GM19372 (cell line): ENCODE measurements around the gene MYO5C.

Experiments used
- ATAC-seq: cut with Tn5 transposase; IDR thresholded peaks from one replicate; pipeline ENCODE4 v1.9.1; 2021; ENCODE audit warnings: mild to moderate bottlenecking, low read depth, moderate library complexity; ENCODE audit not compliant: unreplicated experiment

MYO5C gene

GRCh38 chr15:52278636-52279367 is 16.8 kb downstream of the MYO5C start:
- no peak for ATAC-seq

GRCh38 chr15:52278135-52278534 is 17.5 kb downstream of the MYO5C start:
- no peak for ATAC-seq

GRCh38 chr15:52277575-52277974 is 18.0 kb downstream of the MYO5C start:
- no peak for ATAC-seq

DNA sequence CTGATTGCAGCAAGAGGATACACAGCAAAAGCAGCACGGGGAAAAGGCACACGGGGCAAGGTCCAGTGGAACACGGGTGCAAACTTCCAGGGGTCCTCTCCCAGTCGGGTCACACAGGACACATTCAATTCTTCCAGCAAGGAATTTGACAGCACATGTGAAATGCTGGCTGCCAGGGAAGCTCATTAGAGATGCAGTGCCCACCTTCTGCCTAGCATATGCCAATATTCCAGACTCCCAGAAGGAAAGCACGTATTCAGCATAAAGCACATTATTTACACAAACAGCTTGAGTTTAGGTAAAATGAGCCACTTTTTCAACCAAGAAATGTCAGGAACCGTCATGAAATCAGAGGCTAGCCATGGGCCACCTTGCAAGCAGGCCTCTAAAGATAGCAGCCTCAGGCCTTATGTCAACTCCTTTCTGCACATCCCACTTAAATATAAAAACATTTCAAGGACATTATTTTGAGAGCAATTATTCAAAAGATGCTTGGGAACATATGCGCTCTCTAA is 19.3 kb downstream of the MYO5C start:
- ATAC-seq = no peak

GRCh38 chr15:52263563-52264282 is 31.9 kb downstream of the MYO5C start:
- ATAC-seq = no peak

DNA sequence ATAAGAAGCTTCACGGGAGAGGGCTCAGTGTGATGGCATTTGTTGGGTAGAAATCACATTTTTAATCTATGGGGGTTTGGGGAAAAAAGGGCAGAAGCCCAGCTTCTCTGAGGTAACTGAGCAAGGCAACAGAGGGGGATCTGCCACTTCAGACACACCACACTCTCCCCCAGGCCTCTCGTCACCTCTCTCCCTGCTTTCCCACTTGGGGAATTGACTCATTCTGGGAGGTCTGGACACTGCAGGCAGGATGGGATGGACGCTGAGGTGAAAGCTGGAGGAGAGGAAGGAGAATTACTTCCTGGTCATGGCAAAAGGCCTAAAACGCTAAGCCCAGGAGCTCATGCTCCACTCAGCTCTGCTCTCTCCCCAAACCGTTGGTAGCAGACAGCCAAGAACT is 33.2 kb downstream of the MYO5C start:
- ATAC-seq = no peak

- peak; percentile 98 for ATAC-seq
These were observed 33.9 kb downstream of the MYO5C start for GRCh38 chr15:52261498-52262242.

- no peak for ATAC-seq
These were observed 34.6 kb downstream of the MYO5C start for GRCh38 chr15:52261026-52261425.

DNA sequence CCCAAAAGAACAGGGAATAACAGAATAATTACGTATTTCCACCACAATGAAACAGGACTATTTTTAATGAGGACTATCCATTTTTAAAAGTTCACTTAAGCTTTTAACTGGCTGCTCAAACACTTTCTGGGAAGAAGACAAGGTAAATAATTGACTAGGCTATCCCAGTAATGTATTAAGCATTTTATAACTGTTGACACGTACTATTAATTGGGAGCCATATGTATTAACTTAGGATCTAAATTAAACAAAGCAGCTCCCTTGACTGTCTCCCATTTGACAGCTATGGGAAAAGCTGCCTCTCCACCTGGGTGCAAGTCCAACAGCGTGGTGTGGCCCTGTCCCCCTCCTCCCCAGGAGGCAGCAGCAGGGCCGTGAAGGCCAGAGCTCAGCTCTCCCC is 36.1 kb downstream of the MYO5C start:
- no peak for ATAC-seq

- no peak for ATAC-seq
These were observed 37.1 kb downstream of the MYO5C start for GRCh38 chr15:52258461-52258860.

DNA sequence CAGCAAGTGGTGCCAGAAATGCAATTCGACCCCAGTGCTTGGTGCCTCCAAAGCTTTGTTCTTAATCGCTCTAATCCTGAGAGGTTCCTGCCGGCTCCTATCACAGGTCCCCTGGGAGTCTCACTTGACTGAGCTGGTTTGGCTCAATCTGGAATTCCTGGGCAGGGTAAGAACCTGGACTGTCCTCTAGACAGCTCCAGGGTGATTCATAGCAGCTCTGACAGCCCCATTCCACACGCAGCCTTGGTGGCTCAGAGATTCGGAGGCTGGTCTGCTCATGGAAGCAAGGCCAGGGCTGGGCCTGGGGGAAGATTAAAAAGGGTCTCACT is 37.9 kb downstream of the MYO5C start:
- no peak for ATAC-seq

DNA sequence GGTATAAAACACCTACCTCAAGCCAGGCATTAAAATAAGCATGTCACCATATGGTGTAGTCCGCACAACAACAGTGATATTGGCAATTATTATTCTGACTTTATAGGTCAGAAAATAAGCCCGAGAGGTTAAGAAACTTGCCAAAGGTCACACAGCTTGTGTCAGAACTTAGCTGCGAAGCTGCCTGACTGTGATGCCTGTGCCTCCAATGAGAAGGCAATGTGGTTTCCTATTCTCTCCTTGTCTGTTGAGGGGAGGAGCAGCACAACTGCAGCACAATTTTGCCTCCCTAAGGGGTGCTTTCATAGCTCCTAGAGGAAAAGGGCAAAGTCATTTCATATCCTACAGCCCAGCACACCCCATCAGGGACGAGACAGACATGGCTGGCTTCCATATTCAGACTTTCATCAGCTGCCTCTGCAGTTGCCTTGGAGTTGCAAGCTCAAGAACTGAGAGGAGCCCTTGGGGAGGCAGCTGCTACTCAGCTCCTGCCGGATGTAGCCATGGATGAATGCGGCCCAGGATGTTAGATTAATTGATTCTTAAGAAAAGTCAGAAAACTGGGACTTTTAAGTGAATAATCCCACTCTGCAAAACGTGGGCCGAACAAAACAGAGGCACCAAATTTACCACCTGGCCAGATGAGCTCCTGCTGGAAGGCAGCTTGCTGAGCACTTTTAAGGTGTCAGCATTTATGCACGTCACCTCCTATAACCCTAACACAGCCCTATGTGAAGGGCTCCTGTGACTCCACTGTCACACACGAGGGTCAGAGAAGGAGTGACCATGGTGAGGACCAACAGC is 38.5 kb downstream of the MYO5C start:
- ATAC-seq = no peak

DNA sequence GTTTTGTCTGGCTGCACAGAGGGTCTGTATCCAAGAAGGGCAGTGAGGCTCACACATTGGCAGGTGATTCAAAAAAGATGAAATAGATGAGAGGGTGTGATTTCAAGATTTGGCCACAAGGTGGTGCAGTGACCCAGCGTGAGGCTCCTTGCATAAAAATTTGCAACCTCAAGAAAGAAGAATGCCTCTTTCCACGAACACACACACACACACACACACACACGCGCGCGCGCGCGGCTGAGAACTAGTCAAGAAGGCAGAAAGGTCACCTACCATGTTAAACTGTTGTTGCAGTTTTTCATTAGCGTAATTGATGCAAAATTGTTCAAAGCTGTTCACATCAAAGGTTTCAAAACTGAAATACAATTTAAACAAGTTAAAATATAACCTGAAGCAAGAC is 39.2 kb downstream of the MYO5C start:
- no peak for ATAC-seq

DNA sequence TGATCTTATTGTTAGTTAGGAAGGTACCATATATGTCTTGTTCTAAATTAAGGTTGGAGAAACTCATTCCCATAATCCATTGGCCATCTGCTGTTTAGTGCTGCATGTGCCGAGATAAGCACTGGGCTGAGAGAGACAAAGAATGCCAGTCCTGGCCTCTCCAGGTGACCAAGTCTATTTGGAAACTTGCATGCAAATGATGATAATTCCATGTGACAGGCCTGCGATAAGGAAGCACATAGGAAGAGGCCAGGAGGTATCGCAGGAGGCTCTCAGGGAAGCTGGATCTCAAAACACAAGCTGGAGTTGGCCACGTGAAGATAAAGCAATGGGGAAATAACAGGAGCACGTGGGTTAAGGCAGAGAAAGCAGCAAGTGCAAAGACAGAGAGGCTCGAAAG is 39.7 kb downstream of the MYO5C start:
- no peak for ATAC-seq

DNA sequence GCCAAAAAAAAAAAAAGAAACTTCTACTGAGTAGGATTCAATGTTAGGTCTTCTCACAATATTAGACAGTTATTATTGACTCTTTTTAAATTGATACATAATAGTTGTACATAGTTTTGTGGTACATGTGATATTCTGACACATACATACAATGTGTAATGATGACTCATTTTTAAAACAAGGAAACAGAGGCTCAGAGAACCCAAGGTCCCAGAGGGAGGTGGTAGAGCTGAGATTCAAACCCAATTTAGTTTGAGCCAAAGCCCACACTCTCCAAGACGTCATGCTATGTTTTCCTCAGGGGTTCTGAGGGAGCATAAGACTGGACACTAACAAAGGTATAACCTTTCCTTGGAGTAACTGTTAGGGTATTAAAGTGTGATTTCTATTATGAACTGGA is 40.6 kb downstream of the MYO5C start:
- ATAC-seq = no peak

DNA sequence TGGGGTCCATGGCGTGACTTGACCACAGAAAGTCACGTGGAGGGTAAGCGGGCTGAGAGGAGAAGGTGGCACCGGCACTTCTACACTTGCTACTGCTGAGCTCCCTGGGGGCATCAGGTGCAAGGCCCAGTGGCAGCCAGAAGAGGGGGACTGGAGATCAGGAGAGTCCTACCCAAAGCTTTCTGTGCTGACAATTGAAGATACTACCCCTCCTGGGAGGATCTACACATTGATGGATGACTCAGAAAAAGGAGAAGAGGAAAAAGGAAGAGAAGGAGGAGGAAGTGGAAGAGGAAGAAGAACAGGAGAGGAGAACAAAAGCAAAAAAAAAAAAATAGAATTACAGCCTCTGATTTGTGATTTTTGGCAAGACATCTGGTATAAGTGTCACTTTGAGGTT is 41.2 kb downstream of the MYO5C start:
- no peak for ATAC-seq

DNA sequence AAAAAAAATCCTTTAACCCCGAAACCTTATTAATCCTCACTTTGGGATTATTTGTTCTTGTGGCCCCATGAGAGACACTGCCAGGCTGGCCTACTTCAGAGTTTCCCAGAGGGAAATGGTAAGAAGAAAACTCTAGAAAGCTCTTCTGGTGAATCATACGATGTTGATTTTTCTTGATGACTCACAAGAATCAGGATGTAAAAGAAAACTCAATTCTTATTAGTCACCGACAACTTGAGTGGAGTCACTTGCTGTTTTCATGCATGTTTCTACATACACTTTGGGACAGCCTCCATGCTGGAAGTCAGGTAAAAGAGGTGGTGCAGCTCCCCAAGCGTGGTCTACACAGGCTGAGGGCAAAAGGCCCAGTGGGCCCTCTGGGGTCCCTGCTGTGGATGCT is 42.8 kb downstream of the MYO5C start:
- ATAC-seq = no peak

DNA sequence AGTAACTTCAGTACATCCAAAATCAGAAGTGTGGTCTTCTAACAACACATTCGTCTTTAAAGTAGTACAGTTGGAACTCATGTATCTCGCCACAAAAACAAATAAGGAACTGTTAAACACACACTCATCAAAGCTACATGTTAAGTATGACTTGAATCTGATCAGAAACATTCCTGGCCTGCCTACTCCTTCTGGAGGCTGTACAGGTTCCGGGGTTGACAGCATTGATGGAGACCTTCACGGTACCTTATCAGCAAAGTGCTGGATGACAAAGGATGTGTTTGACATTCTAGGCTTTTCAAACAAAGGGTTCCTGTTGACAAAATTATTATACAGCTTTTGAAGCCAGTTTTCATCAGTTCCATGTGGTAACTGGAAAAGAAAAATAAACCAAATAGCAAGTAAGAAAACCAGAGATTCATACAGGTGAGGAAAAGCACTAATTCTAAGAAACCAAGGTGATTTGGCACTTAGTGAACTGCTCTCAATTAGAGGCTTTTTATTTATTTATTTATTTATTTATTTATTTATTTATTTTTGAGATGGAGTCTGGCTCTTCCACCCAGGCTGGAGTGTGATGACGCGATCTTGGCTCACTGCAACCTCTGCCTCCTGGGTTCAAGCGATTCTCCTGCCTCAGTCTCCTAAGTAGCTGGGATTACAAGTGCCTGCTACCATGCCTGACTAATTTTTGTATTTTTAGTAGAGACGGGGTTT is 44.3 kb downstream of the MYO5C start:
- no peak for ATAC-seq

DNA sequence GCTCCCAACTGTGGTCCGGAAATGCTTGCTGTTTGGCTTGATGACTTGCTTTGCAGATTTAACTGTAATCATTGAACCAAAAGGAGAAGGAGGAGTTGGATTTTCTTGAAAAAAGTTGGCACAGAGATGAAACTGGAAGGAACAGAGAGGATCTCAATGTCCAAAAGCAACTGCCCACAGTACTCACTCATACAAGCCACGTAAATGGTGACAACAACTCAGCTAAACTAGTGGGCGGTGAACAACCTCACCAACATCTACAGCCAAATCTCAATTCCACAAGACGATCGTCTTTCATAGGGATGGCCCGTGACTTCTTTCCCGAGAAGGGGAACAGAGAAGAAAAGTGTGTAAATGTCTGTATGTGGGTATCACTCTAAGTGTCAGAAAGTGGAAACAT is 48.1 kb downstream of the MYO5C start:
- no peak for ATAC-seq
